HEK293 (cell line): ENCODE results near the gene CAMTA2.

ENCODE experiments used
- KLF1 ChIP-seq: fragments of 450-650 bp; formaldehyde crosslinking; IDR thresholded peaks from 2 replicates; pipeline ENCODE4 v1.5.1; 2016; ENCODE audit warnings: missing biosample characterization, missing genetic modification characterization
- WT1 ChIP-seq: fragments of 450-650 bp; formaldehyde crosslinking; IDR thresholded peaks from 2 replicates; pipeline ENCODE4 v1.5.1; 2016; ENCODE audit warnings: missing biosample characterization, missing genetic modification characterization
- YY1 ChIP-seq: fragments of 450-650 bp; formaldehyde crosslinking; IDR thresholded peaks from 2 replicates; pipeline ENCODE4 v1.5.1; 2018; ENCODE audit warnings: missing biosample characterization, missing genetic modification characterization
- ZBTB21 ChIP-seq: fragments of 450-650 bp; formaldehyde crosslinking; IDR thresholded peaks from 2 replicates; pipeline ENCODE4 v1.5.1; 2017; ENCODE audit warnings: missing biosample characterization, missing genetic modification characterization
- ZBTB26 ChIP-seq: fragments of 450-650 bp; formaldehyde crosslinking; optimal IDR thresholded peaks from 2 replicates; pipeline ENCODE3; 2016; ENCODE audit warnings: missing biosample characterization, mild to moderate bottlenecking, missing genetic modification characterization
- ZBTB48 ChIP-seq: fragments of 450-650 bp; formaldehyde crosslinking; IDR thresholded peaks from 2 replicates; pipeline ENCODE4 v1.5.1; 2016; ENCODE audit warnings: missing biosample characterization, missing genetic modification characterization
- ZBTB8A ChIP-seq: fragments of 450-650 bp; formaldehyde crosslinking; IDR thresholded peaks from 2 replicates; pipeline ENCODE4 v1.5.1; 2016; ENCODE audit warnings: missing biosample characterization, missing genetic modification characterization
- ZNF133 ChIP-seq: fragments of 450-650 bp; formaldehyde crosslinking; IDR thresholded peaks from 2 replicates; pipeline ENCODE4 v1.5.1; 2016; ENCODE audit warnings: missing biosample characterization, missing genetic modification characterization
- ZNF138 ChIP-seq: fragments of 450-650 bp; formaldehyde crosslinking; IDR thresholded peaks from 2 replicates; pipeline ENCODE4 v1.5.1; 2016; ENCODE audit warnings: missing biosample characterization, missing genetic modification characterization, borderline replicate concordance
- ZNF155 ChIP-seq: fragments of 450-650 bp; formaldehyde crosslinking; IDR thresholded peaks from 2 replicates; pipeline ENCODE4 v1.5.1; 2016; ENCODE audit warnings: missing biosample characterization, missing genetic modification characterization
- ZNF561 ChIP-seq: fragments of 450-650 bp; IDR thresholded peaks from 2 replicates; pipeline ENCODE4 v1.5.1; 2018; ENCODE audit warnings: missing biosample characterization, missing genetic modification characterization, borderline replicate concordance
- ZNF660 ChIP-seq: fragments of 450-650 bp; IDR thresholded peaks from 2 replicates; pipeline ENCODE4 v1.5.1; 2018; ENCODE audit warnings: missing biosample characterization, mild to moderate bottlenecking, missing genetic modification characterization
- TF ChIP-seq, protein P1 (sequence below): fragments of 450-650 bp; formaldehyde crosslinking; IDR thresholded peaks from 2 replicates; pipeline ENCODE4 v1.5.1; 2016; ENCODE audit warnings: missing biosample characterization, missing genetic modification characterization
- TF ChIP-seq, protein P2 (sequence below): fragments of 450-650 bp; formaldehyde crosslinking; IDR thresholded peaks from 2 replicates; pipeline ENCODE4 v1.5.1; 2016; ENCODE audit warnings: missing biosample characterization, missing genetic modification characterization

GRCh38 chr17:4919511-4920047, 67.9 kb downstream of the CAMTA2 start:
- no peak for TF ChIP-seq ZBTB21 (tag by site-specific recombination)
- TF ChIP-seq, protein P1, sequence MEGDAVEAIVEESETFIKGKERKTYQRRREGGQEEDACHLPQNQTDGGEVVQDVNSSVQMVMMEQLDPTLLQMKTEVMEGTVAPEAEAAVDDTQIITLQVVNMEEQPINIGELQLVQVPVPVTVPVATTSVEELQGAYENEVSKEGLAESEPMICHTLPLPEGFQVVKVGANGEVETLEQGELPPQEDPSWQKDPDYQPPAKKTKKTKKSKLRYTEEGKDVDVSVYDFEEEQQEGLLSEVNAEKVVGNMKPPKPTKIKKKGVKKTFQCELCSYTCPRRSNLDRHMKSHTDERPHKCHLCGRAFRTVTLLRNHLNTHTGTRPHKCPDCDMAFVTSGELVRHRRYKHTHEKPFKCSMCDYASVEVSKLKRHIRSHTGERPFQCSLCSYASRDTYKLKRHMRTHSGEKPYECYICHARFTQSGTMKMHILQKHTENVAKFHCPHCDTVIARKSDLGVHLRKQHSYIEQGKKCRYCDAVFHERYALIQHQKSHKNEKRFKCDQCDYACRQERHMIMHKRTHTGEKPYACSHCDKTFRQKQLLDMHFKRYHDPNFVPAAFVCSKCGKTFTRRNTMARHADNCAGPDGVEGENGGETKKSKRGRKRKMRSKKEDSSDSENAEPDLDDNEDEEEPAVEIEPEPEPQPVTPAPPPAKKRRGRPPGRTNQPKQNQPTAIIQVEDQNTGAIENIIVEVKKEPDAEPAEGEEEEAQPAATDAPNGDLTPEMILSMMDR, result no peak
- no peak for TF ChIP-seq ZNF155 (tag by site-specific recombination)
- TF ChIP-seq YY1 (tag by site-specific recombination), result no peak
- TF ChIP-seq, protein P2, sequence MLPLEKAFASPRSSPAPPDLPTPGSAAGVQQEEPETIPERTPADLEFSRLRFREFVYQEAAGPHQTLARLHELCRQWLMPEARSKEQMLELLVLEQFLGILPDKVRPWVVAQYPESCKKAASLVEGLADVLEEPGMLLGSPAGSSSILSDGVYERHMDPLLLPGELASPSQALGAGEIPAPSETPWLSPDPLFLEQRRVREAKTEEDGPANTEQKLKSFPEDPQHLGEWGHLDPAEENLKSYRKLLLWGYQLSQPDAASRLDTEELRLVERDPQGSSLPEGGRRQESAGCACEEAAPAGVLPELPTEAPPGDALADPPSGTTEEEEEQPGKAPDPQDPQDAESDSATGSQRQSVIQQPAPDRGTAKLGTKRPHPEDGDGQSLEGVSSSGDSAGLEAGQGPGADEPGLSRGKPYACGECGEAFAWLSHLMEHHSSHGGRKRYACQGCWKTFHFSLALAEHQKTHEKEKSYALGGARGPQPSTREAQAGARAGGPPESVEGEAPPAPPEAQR (tag by site-specific recombination), result no peak
- no peak for TF ChIP-seq ZBTB26
- TF ChIP-seq ZBTB8A, result no peak
- no peak for TF ChIP-seq ZNF133 (tag by site-specific recombination)
- TF ChIP-seq WT1 (tag by site-specific recombination), result no peak
- TF ChIP-seq ZNF561 (tag by site-specific recombination), result no peak
- no peak for TF ChIP-seq ZBTB48
- TF ChIP-seq KLF1 (tag by site-specific recombination), result no peak
- no peak for TF ChIP-seq ZNF660 (tag by site-specific recombination)
- TF ChIP-seq ZNF138 (tag by site-specific recombination), result no peak
